ENCODE measurements around the gene TSPAN33. TPM values are rescaled to one million over a fixed set of nuclear protein-coding genes. Genes with fewer than 3 reads are reported as not detected.
"Not testable (repeated sequence)": the region's sequence is repeated elsewhere in the genome, so short reads cannot be mapped to it uniquely, and the experiment has no call there.

The TSPAN33 gene
- total and polyA plus RNA-seq, 9 of the 15 experiments (the other 6 are each of a cell fraction or from before 2014, with no cell fraction given) = 0.03 to 1.5 (median 0.23) TPM; not detected in 2

DNA sequence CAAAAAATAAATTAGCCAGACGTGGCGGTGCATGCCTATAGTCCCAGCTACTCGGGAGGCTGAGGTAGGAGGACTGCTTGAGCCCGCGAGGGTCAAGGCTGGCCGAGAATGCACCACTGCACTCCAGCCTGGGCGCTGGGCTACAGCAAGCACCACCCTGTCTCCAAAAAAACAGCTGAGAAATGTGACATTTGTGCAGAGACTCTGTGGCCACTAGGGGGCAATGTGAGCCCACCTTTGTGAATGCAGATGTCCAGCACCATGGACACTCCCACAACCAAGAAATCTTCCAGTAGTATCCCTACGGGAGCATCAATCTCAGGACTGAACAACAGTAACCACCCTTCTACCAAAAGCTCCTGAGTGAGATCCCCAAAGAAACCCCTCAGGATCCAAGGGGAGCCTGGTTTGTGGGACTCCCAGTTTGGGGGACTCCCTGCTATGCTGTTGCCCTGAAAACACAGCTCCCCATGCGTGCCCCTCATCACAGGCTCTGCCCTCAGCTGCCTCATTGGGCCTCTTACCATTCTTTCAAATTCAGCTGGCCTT, 74.1 kb downstream of the TSPAN33 start (continued):
- TF ChIP-seq, protein P1, sequence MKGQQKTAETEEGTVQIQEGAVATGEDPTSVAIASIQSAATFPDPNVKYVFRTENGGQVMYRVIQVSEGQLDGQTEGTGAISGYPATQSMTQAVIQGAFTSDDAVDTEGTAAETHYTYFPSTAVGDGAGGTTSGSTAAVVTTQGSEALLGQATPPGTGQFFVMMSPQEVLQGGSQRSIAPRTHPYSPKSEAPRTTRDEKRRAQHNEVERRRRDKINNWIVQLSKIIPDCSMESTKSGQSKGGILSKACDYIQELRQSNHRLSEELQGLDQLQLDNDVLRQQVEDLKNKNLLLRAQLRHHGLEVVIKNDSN (CRISPR knock-in tag; IDR thresholded peaks at IDR 0.05) = 0 out of 2 replicates have a peak, but pooled peaks have one; percentile 9
- peak in 2 of 3 experiments; percentile 33 for TF ChIP-seq YY1 (IDR thresholded peaks at IDR 0.05; ENCODE audit: borderline replicate concordance in 1 of 3, control insufficient read depth in 1 of 3, extremely low read depth in 1 of 3, insufficient read depth in 3 of 3, insufficient read length in 1 of 3, insufficient replicate concordance in 2 of 3, low read depth in 1 of 3, low read length in 2 of 3)
- TF ChIP-seq, protein P2, sequence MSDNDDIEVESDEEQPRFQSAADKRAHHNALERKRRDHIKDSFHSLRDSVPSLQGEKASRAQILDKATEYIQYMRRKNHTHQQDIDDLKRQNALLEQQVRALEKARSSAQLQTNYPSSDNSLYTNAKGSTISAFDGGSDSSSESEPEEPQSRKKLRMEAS (CRISPR knock-in tag; IDR thresholded peaks at IDR 0.05) = peak; percentile 20; the same call in 1 of the 2 replicates
- TF ChIP-seq SMARCB1 (IDR thresholded peaks at IDR 0.05; ENCODE audit: insufficient read length, low read depth) = no peak
- TF ChIP-seq RAD21 (CRISPR knock-in tag; conservative IDR thresholded peaks at IDR 0.05 in 1 of 2, IDR thresholded peaks at IDR 0.05 in 1 of 2) = peak; percentile 97 to 99

GRCh38 chr7:129219166-129219565, 74.7 kb downstream of the TSPAN33 start:
- 22% methylated on average over 4 of the region's 4 CpGs for WGBS (ENCODE audit: insufficient coverage, low coverage, missing lambda C conversion rate)
- peaks cover 8 to 23% of the 10 kb centered on the region in 2 experiments; a peak in 2 of 5 replicates for H3K27me3 ChIP-seq (ENCODE audit: control insufficient read depth in 2 of 2, insufficient read depth in 2 of 2, low read length in 2 of 2)
- intact Hi-C loops (cut with micrococcal nuclease) = loop anchor here (5.0 kb wide), 1 partner anchor 793 kb away; no protein-coding TSS in a partner anchor
- not testable (repeated sequence) for H3K4me3 ChIP-seq; ATAC-seq; H3K27ac ChIP-seq (ENCODE audit: extremely low read depth, low read depth, low read length); H3K9me1 ChIP-seq (ENCODE audit: control insufficient read depth, insufficient read depth, low read length); H3K9ac ChIP-seq (ENCODE audit: insufficient read depth in 1 of 2, low read depth in 2 of 2, low read length in 2 of 2); H4K20me1 ChIP-seq (replicated peaks; ENCODE audit: control insufficient read depth, insufficient read depth, low read length); H3K4me2 ChIP-seq (ENCODE audit: insufficient read depth, low read length); H3K79me2 ChIP-seq (ENCODE audit: control insufficient read depth, insufficient read depth, low read length); H3K36me3 ChIP-seq (ENCODE audit: control insufficient read depth, insufficient read depth, low read length); H3K4me1 ChIP-seq (replicated peaks in 1 of 2; ENCODE audit: control insufficient read depth in 2 of 2, insufficient read depth in 2 of 2, low read length in 2 of 2); H3K9me3 ChIP-seq (replicated peaks; ENCODE audit: control insufficient read depth, insufficient read depth, low read depth, low read length); H2AFZ ChIP-seq (ENCODE audit: low read depth, low read length); BruUV-seq (replicated peaks); DNase-seq (ENCODE audit: extremely low read depth in 1 of 4, low spot score in 3 of 4); FAIRE-seq; TF ChIP-seq CEBPG (tag; conservative IDR thresholded peaks at IDR 0.05 in 1 of 2, IDR thresholded peaks at IDR 0.05 in 1 of 2)
- peak; percentile 68 for TF ChIP-seq CEBPG (CRISPR knock-in tag; IDR thresholded peaks at IDR 0.05)
- peak; percentile 99 for TF ChIP-seq ZNF121 (CRISPR knock-in tag; conservative IDR thresholded peaks at IDR 0.05)
- TF ChIP-seq, protein P3, sequence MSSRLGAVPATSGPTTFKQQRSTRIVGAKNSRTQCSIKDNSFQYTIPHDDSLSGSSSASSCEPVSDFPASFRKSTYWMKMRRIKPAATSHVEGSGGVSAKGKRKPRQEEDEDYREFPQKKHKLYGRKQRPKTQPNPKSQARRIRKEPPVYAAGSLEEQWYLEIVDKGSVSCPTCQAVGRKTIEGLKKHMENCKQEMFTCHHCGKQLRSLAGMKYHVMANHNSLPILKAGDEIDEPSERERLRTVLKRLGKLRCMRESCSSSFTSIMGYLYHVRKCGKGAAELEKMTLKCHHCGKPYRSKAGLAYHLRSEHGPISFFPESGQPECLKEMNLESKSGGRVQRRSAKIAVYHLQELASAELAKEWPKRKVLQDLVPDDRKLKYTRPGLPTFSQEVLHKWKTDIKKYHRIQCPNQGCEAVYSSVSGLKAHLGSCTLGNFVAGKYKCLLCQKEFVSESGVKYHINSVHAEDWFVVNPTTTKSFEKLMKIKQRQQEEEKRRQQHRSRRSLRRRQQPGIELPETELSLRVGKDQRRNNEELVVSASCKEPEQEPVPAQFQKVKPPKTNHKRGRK (tag; IDR thresholded peaks at IDR 0.05) = 0 out of 2 replicates have a peak, but pooled peaks have one; percentile 10
- ChIA-PET CTCF (ENCODE audit: low intra/inter-chr PET ratio) (interaction anchor here (0.5 to 3.0 kb wide), 13 partner anchors 52 to 1566 kb away, joined by 3 to 57 read pairs (median 4); no protein-coding TSS in a partner anchor), POLR2A (interaction anchor here (0.6 to 1.3 kb wide), 5 partner anchors 12 to 157 kb away, joined by 3 to 5 read pairs (median 4); no protein-coding TSS in a partner anchor)
- in situ Hi-C loops (cut with MboI) = loop anchor here (5.0 kb wide), 2 partner anchors 78 to 423 kb away; no protein-coding TSS in a partner anchor

Measured in K562 (cell line).